ENCODE measurements around the gene CTNNB1. TPM values are rescaled to one million over a fixed set of nuclear protein-coding genes. Genes with fewer than 3 reads are reported as not detected.

Gene CTNNB1
- total RNA-seq, 2 donors from 2014 or later = 420 to 534 TPM

GRCh38 chr3:41234823-41235721, 35.8 kb downstream of the CTNNB1 start:
- H3K4me3 Mint-ChIP-seq = no peak overlapping the region
- peak; percentile 53 for DNase-seq
- WGBS, 2 experiments (ENCODE audit: insufficient coverage in 1 of 2, insufficient read length in 1 of 2) = 71% methylated on average over 3 of the region's 6 CpGs; no CpG with 5 or more reads in 1 of the 2 experiments
- H3K27me3 ChIP-seq (ENCODE audit: control insufficient read depth, insufficient read depth, low read length, poor library complexity, severe bottlenecking) = no peaks in the 10 kb centered on the region
- peaks cover 80% of the 10 kb centered on the region for H3K36me3 Mint-ChIP-seq (ENCODE audit: low read depth)
- peaks cover 94% of the 10 kb centered on the region for H3K36me3 ChIP-seq (ENCODE audit: control insufficient read depth, insufficient read depth, low read length)
- no peaks in the 10 kb centered on the region for H3K27me3 Mint-ChIP-seq (ENCODE audit: insufficient read depth)
- H3K4me3 ChIP-seq (ENCODE audit: low read length) = no peak overlapping the region
- H3K27ac ChIP-seq (ENCODE audit: low read depth, low read length) = no peak overlapping the region
- H3K9ac ChIP-seq (ENCODE audit: extremely low read depth, low read length, poor library complexity, severe bottlenecking) = no peak overlapping the region
- H3K9me3 Mint-ChIP-seq = no peaks in the 10 kb centered on the region
- H3K4me1 ChIP-seq (ENCODE audit: control insufficient read depth, insufficient read depth, low read length) = peaks cover 28% of the 10 kb centered on the region
- TF ChIP-seq CTCF (conservative IDR thresholded peaks at IDR 0.05) = no peak
- peak overlapping the region; percentile 35 for H3K27ac Mint-ChIP-seq
- H3K4me1 Mint-ChIP-seq = peaks cover 74% of the 10 kb centered on the region
- no peaks in the 10 kb centered on the region for H3K9me3 ChIP-seq (ENCODE audit: control insufficient read depth, low read length)

- Mint-ChIP-seq H3K27ac (peak overlapping the region; percentile 67), H3K27me3 (ENCODE audit: insufficient read depth) (no peaks in the 10 kb centered on the region), H3K9me3 (no peaks in the 10 kb centered on the region), H3K36me3 (ENCODE audit: low read depth) (peaks cover 79% of the 10 kb centered on the region), H3K4me3 (peak overlapping the region; percentile 27), H3K4me1 (peaks cover 77% of the 10 kb centered on the region)
- peaks cover 97% of the 10 kb centered on the region for H3K36me3 ChIP-seq (ENCODE audit: control insufficient read depth, insufficient read depth, low read length)
- H3K4me3 ChIP-seq (ENCODE audit: low read length) = no peak overlapping the region
- no peak overlapping the region for H3K27ac ChIP-seq (ENCODE audit: low read depth, low read length)
- H3K9ac ChIP-seq (ENCODE audit: extremely low read depth, low read length, poor library complexity, severe bottlenecking) = no peak overlapping the region
- H3K4me1 ChIP-seq (ENCODE audit: control insufficient read depth, insufficient read depth, low read length) = peaks cover 38% of the 10 kb centered on the region
- H3K27me3 ChIP-seq (ENCODE audit: control insufficient read depth, insufficient read depth, low read length, poor library complexity, severe bottlenecking) = no peaks in the 10 kb centered on the region
- DNase-seq = peak; percentile 72
- H3K9me3 ChIP-seq (ENCODE audit: control insufficient read depth, low read length) = no peaks in the 10 kb centered on the region
- TF ChIP-seq CTCF (conservative IDR thresholded peaks at IDR 0.05) = no peak
- 77 to 90% methylated on average over 2 of the region's 2 CpGs for WGBS, 2 experiments (ENCODE audit: insufficient coverage in 1 of 2, insufficient read length in 1 of 2)
These were observed 36.9 kb downstream of the CTNNB1 start for GRCh38 chr3:41236228-41236627.

GRCh38 chr3:41237907-41238306, 38.6 kb downstream of the CTNNB1 start:
- H3K4me3 Mint-ChIP-seq = no peak overlapping the region
- H3K36me3 Mint-ChIP-seq (ENCODE audit: low read depth) = peaks cover 79% of the 10 kb centered on the region
- Histone ChIP-seq H3K4me3 (ENCODE audit: low read length) (no peak overlapping the region), H3K27ac (ENCODE audit: low read depth, low read length) (no peak overlapping the region), H3K36me3 (ENCODE audit: control insufficient read depth, insufficient read depth, low read length) (peaks cover 98% of the 10 kb centered on the region), H3K9ac (ENCODE audit: extremely low read depth, low read length, poor library complexity, severe bottlenecking) (no peak overlapping the region), H3K9me3 (ENCODE audit: control insufficient read depth, low read length) (no peaks in the 10 kb centered on the region), H3K4me1 (ENCODE audit: control insufficient read depth, insufficient read depth, low read length) (peaks cover 39% of the 10 kb centered on the region), H3K27me3 (ENCODE audit: control insufficient read depth, insufficient read depth, low read length, poor library complexity, severe bottlenecking) (no peaks in the 10 kb centered on the region)
- no peaks in the 10 kb centered on the region for H3K27me3 Mint-ChIP-seq (ENCODE audit: insufficient read depth)
- 91 to 94% methylated on average over 3 of the region's 3 CpGs for WGBS, 2 experiments (ENCODE audit: insufficient coverage in 1 of 2, insufficient read length in 1 of 2)
- DNase-seq = no peak
- no peak for TF ChIP-seq CTCF (conservative IDR thresholded peaks at IDR 0.05)
- H3K27ac Mint-ChIP-seq = no peak overlapping the region
- peaks cover 72% of the 10 kb centered on the region for H3K4me1 Mint-ChIP-seq
- no peaks in the 10 kb centered on the region for H3K9me3 Mint-ChIP-seq

All from endodermal cell (in vitro differentiated cells).